IPS-15b (cell line): Measurements from ENCODE around the gene SNX5.
A peak's percentile ranks its signal among the peaks of the same experiment; 100 is the strongest.

ENCODE experiments used
- H3K27me3 ChIP-seq: one replicate; pipeline ENCODE4 v1.6.1; 2013; ENCODE audit warnings: low read length; ENCODE audit not compliant: control insufficient read depth, insufficient read depth
- H3K36me3 ChIP-seq: one replicate; pipeline ENCODE4 v1.6.1; 2013; ENCODE audit warnings: low read length; ENCODE audit not compliant: control insufficient read depth, insufficient read depth
- H3K4me1 ChIP-seq: one replicate; pipeline ENCODE4 v1.6.1; 2013; ENCODE audit warnings: mild to moderate bottlenecking, low read length; ENCODE audit not compliant: control insufficient read depth, insufficient read depth
- H3K4me3 ChIP-seq: one replicate; pipeline ENCODE4 v1.5.1; 2013; ENCODE audit warnings: low read depth, low read length
- H3K9ac ChIP-seq: one replicate; pipeline ENCODE4 v1.6.1; 2013; ENCODE audit warnings: low read depth, mild to moderate bottlenecking, low read length
- H3K9me3 ChIP-seq: one replicate; pipeline ENCODE4 v1.6.1; 2013; ENCODE audit warnings: mild to moderate bottlenecking, low read length; ENCODE audit not compliant: control insufficient read depth, insufficient read depth

The SNX5 gene

GRCh38 chr20:17990278-17990972 lies 21.8 kb upstream of the SNX5 start:
- Histone ChIP-seq H3K4me1 (no peaks in the 10 kb centered on the region), H3K9ac (no peak overlapping the region), H3K36me3 (peaks cover 15% of the 10 kb centered on the region), H3K27me3 (no peaks in the 10 kb centered on the region), H3K9me3 (no peaks in the 10 kb centered on the region), H3K4me3 (no peak overlapping the region)

- H3K9me3 ChIP-seq: no peaks in the 10 kb centered on the region
- peaks cover 16% of the 10 kb centered on the region for H3K36me3 ChIP-seq
- H3K4me3 ChIP-seq: no peak overlapping the region
- H3K4me1 ChIP-seq: peaks cover 11% of the 10 kb centered on the region
- no peaks in the 10 kb centered on the region for H3K27me3 ChIP-seq
- no peak overlapping the region for H3K9ac ChIP-seq
These were observed 19.4 kb upstream of the SNX5 start for GRCh38 chr20:17987988-17988387.

GRCh38 chr20:17985388-17986018 lies 16.9 kb upstream of the SNX5 start:
- Histone ChIP-seq H3K27me3 (no peaks in the 10 kb centered on the region), H3K4me3 (no peak overlapping the region), H3K36me3 (peaks cover 12% of the 10 kb centered on the region), H3K9ac (no peak overlapping the region), H3K4me1 (peaks cover 11% of the 10 kb centered on the region), H3K9me3 (no peaks in the 10 kb centered on the region)

GRCh38 chr20:17976305-17976704 lies 7.7 kb upstream of the SNX5 start:
- no peaks in the 10 kb centered on the region for H3K27me3 ChIP-seq
- H3K9ac ChIP-seq: no peak overlapping the region
- no peaks in the 10 kb centered on the region for H3K9me3 ChIP-seq
- H3K4me1 ChIP-seq: peaks cover 2% of the 10 kb centered on the region
- no peak overlapping the region for H3K4me3 ChIP-seq
- H3K36me3 ChIP-seq: peaks cover 13% of the 10 kb centered on the region

- Histone ChIP-seq H3K4me1 (peaks cover 2% of the 10 kb centered on the region), H3K9ac (peak overlapping the region; percentile 38), H3K4me3 (peak overlapping the region; percentile 97), H3K27me3 (no peaks in the 10 kb centered on the region), H3K9me3 (no peaks in the 10 kb centered on the region), H3K36me3 (peaks cover 10% of the 10 kb centered on the region)
These were observed 3.5 kb upstream of the SNX5 start for GRCh38 chr20:17972121-17972520.

- H3K4me3 ChIP-seq: peak overlapping the region; percentile 97
- no peaks in the 10 kb centered on the region for H3K27me3 ChIP-seq
- H3K36me3 ChIP-seq: peaks cover 8% of the 10 kb centered on the region
- H3K9ac ChIP-seq: peak overlapping the region; percentile 14
- H3K4me1 ChIP-seq: peaks cover 2% of the 10 kb centered on the region
- H3K9me3 ChIP-seq: no peaks in the 10 kb centered on the region
These were observed 2.9 kb upstream of the SNX5 start for GRCh38 chr20:17971300-17972013.

GRCh38 chr20:17969884-17970409 lies 1.4 kb upstream of the SNX5 start:
- Histone ChIP-seq H3K4me3 (peak overlapping the region; percentile 97), H3K36me3 (no peaks in the 10 kb centered on the region), H3K4me1 (peaks cover 5% of the 10 kb centered on the region)

GRCh38 chr20:17969278-17969883 lies 787 bp upstream of the SNX5 start:
- peak overlapping the region; percentile 100 for H3K9ac ChIP-seq
- no peaks in the 10 kb centered on the region for H3K27me3 ChIP-seq
- H3K9me3 ChIP-seq: no peaks in the 10 kb centered on the region
- H3K36me3 ChIP-seq: no peaks in the 10 kb centered on the region
- peaks cover 10% of the 10 kb centered on the region for H3K4me1 ChIP-seq
- H3K4me3 ChIP-seq: peak overlapping the region; percentile 97

More at GRCh38 chr20:17969884-17970409, 1.4 kb upstream of the SNX5 start:
- Histone ChIP-seq H3K9me3 (no peaks in the 10 kb centered on the region), H3K27me3 (no peaks in the 10 kb centered on the region), H3K9ac (peak overlapping the region; percentile 100)

GRCh38 chr20:17967521-17968365 lies 851 bp downstream of the SNX5 start:
- peaks cover 19% of the 10 kb centered on the region for H3K4me1 ChIP-seq
- no peaks in the 10 kb centered on the region for H3K27me3 ChIP-seq
- H3K9ac ChIP-seq: peak overlapping the region; percentile 100
- peak overlapping the region; percentile 97 for H3K4me3 ChIP-seq
- no peaks in the 10 kb centered on the region for H3K9me3 ChIP-seq
- H3K36me3 ChIP-seq: no peaks in the 10 kb centered on the region

- no peaks in the 10 kb centered on the region for H3K9me3 ChIP-seq
- H3K4me1 ChIP-seq: peaks cover 20% of the 10 kb centered on the region
- H3K27me3 ChIP-seq: no peaks in the 10 kb centered on the region
- H3K4me3 ChIP-seq: peak overlapping the region; percentile 97
- H3K36me3 ChIP-seq: no peaks in the 10 kb centered on the region
- H3K9ac ChIP-seq: peak overlapping the region; percentile 100
These were observed 1.9 kb downstream of the SNX5 start for GRCh38 chr20:17966432-17967310.
